Measurements from ENCODE around the gene NTNG1.

DNA sequence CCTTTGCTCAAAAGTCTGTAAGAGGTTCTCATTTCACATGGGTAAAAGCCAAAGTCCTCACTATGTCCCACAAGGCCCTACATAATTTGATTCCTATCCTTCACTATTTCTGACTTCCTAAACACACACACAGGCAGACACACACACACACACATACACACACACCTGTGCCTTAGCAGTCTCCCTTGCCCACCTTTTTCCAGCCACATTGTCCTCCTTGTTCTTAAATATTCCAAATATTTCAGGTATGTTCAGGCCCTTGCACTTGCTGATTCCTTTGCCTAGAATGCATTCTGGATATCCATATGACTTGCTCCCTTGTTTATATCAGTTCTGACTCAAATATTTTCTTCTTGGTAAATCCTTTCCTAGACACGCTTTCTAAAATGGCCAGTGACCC is 54.6 kb downstream of the NTNG1 start:
- no peak for TF ChIP-seq BCL11A (IDR thresholded peaks at IDR 0.05; ENCODE audit: low read depth in 2 of 2, low read length in 2 of 2)
- no peak for TF ChIP-seq HDAC2 (IDR thresholded peaks at IDR 0.05; ENCODE audit: borderline replicate concordance in 1 of 2, low read depth in 2 of 2, low read length in 2 of 2)
- TF ChIP-seq CTCF (IDR thresholded peaks at IDR 0.05; ENCODE audit: control extremely low read depth in 1 of 3, insufficient read depth in 1 of 3, low read depth in 1 of 3, low read length in 3 of 3) = no peak
- no peak for TF ChIP-seq KDM1A (IDR thresholded peaks at IDR 0.05; ENCODE audit: borderline replicate concordance, low read length)
- TF ChIP-seq SUZ12 (IDR thresholded peaks at IDR 0.05; ENCODE audit: low read length) = no peak
- no peak for TF ChIP-seq CHD1 (IDR thresholded peaks at IDR 0.05; ENCODE audit: low read depth, low read length)
- no peak for TF ChIP-seq JUN (IDR thresholded peaks at IDR 0.05; ENCODE audit: low read depth, low read length)
- TF ChIP-seq POLR2A (IDR thresholded peaks at IDR 0.05; ENCODE audit: control extremely low read depth in 1 of 2, low read depth in 2 of 2, low read length in 2 of 2) = no peak
- no peak for TF ChIP-seq EP300 (IDR thresholded peaks at IDR 0.05; ENCODE audit: borderline replicate concordance in 1 of 2, low read depth in 2 of 2, low read length in 2 of 2)
- no peak for TF ChIP-seq CREB1 (IDR thresholded peaks at IDR 0.05)
- no peak for TF ChIP-seq RAD21 (IDR thresholded peaks at IDR 0.05 in 1 of 2, conservative IDR thresholded peaks at IDR 0.05 in 1 of 2; ENCODE audit: low read depth in 2 of 2, low read length in 2 of 2)
- no peak for TF ChIP-seq EZH2 (IDR thresholded peaks at IDR 0.05; ENCODE audit: low read depth, low read length, severe bottlenecking)
- no peak for TF ChIP-seq CHD2 (IDR thresholded peaks at IDR 0.05; ENCODE audit: low read length)
- TF ChIP-seq CEBPB (IDR thresholded peaks at IDR 0.05; ENCODE audit: low read depth, low read length) = no peak
